ENCODE results near the gene RAB22A. TPM values are rescaled to one million over a fixed set of nuclear protein-coding genes. Genes with fewer than 3 reads are reported as not detected.
A peak's percentile ranks its signal among the peaks of the same experiment; 100 is the strongest.

RAB22A gene
- total RNA-seq, 1 donor = 23.9 TPM

- H3K9me3 ChIP-seq (ENCODE audit: low read depth, low read length) = no peaks in the 10 kb centered on the region
- peaks cover 16% of the 10 kb centered on the region for H3K36me3 ChIP-seq (ENCODE audit: insufficient read depth, low read length)
- peak; percentile 77 for DNase-seq (ENCODE audit: insufficient read length, low spot score, missing footprints)
- H3K4me2 ChIP-seq (ENCODE audit: insufficient read depth, low read length) = peak overlapping the region; percentile 91
- H3K4me3 ChIP-seq (ENCODE audit: insufficient read depth, low read length) = peak overlapping the region; percentile 79
- H3K27ac ChIP-seq (ENCODE audit: low read depth, low read length) = peak overlapping the region; percentile 94
- no peak for TF ChIP-seq CTCF (IDR thresholded peaks at IDR 0.05; ENCODE audit: extremely low read depth, low read depth, low read length)
- peaks cover 13% of the 10 kb centered on the region for H3K4me1 ChIP-seq (ENCODE audit: insufficient read depth, low read length)
- peaks cover 16% of the 10 kb centered on the region for H4K20me1 ChIP-seq (ENCODE audit: insufficient read depth, low read length)
- no peaks in the 10 kb centered on the region for H3K27me3 ChIP-seq (ENCODE audit: insufficient read depth, low read length)
- H2AFZ ChIP-seq (ENCODE audit: low read length) = peak overlapping the region; percentile 78
- peaks cover 53% of the 10 kb centered on the region for H3K79me2 ChIP-seq (ENCODE audit: insufficient read depth, low read length)
Observed at GRCh38 chr20:58389324-58389967, 79.9 kb downstream of the RAB22A start.

GRCh38 chr20:58389968-58390658 lies 80.6 kb downstream of the RAB22A start:
- H3K36me3 ChIP-seq (ENCODE audit: insufficient read depth, low read length) = peaks cover 16% of the 10 kb centered on the region
- H3K4me1 ChIP-seq (ENCODE audit: insufficient read depth, low read length) = peaks cover 13% of the 10 kb centered on the region
- peak overlapping the region; percentile 78 for H2AFZ ChIP-seq (ENCODE audit: low read length)
- H3K4me3 ChIP-seq (ENCODE audit: insufficient read depth, low read length) = peak overlapping the region; percentile 79
- peak overlapping the region; percentile 91 for H3K4me2 ChIP-seq (ENCODE audit: insufficient read depth, low read length)
- peaks cover 59% of the 10 kb centered on the region for H3K79me2 ChIP-seq (ENCODE audit: insufficient read depth, low read length)
- DNase-seq (ENCODE audit: insufficient read length, low spot score, missing footprints) = no peak
- no peaks in the 10 kb centered on the region for H3K27me3 ChIP-seq (ENCODE audit: insufficient read depth, low read length)
- peak overlapping the region; percentile 94 for H3K27ac ChIP-seq (ENCODE audit: low read depth, low read length)
- H4K20me1 ChIP-seq (ENCODE audit: insufficient read depth, low read length) = peaks cover 16% of the 10 kb centered on the region
- TF ChIP-seq CTCF (IDR thresholded peaks at IDR 0.05; ENCODE audit: extremely low read depth, low read depth, low read length) = no peak
- no peaks in the 10 kb centered on the region for H3K9me3 ChIP-seq (ENCODE audit: low read depth, low read length)

GRCh38 chr20:58390659-58391035 lies 81.1 kb downstream of the RAB22A start:
- Histone ChIP-seq H3K4me1 (ENCODE audit: insufficient read depth, low read length) (peaks cover 13% of the 10 kb centered on the region), H3K79me2 (ENCODE audit: insufficient read depth, low read length) (peaks cover 64% of the 10 kb centered on the region), H3K9me3 (ENCODE audit: low read depth, low read length) (no peaks in the 10 kb centered on the region), H3K27ac (ENCODE audit: low read depth, low read length) (peak overlapping the region; percentile 2), H3K36me3 (ENCODE audit: insufficient read depth, low read length) (peaks cover 16% of the 10 kb centered on the region), H3K4me3 (ENCODE audit: insufficient read depth, low read length) (peak overlapping the region; percentile 79), H4K20me1 (ENCODE audit: insufficient read depth, low read length) (peaks cover 16% of the 10 kb centered on the region), H2AFZ (ENCODE audit: low read length) (no peak overlapping the region), H3K27me3 (ENCODE audit: insufficient read depth, low read length) (no peaks in the 10 kb centered on the region), H3K4me2 (ENCODE audit: insufficient read depth, low read length) (peak overlapping the region; percentile 91)
- TF ChIP-seq CTCF (IDR thresholded peaks at IDR 0.05; ENCODE audit: extremely low read depth, low read depth, low read length) = no peak
- DNase-seq (ENCODE audit: insufficient read length, low spot score, missing footprints) = no peak

GRCh38 chr20:58392286-58392685 lies 82.8 kb downstream of the RAB22A start:
- Histone ChIP-seq H3K9me3 (ENCODE audit: low read depth, low read length) (no peaks in the 10 kb centered on the region), H3K27ac (ENCODE audit: low read depth, low read length) (peak overlapping the region; percentile 0), H3K27me3 (ENCODE audit: insufficient read depth, low read length) (no peaks in the 10 kb centered on the region), H3K4me1 (ENCODE audit: insufficient read depth, low read length) (peaks cover 13% of the 10 kb centered on the region), H3K4me2 (ENCODE audit: insufficient read depth, low read length) (no peak overlapping the region), H4K20me1 (ENCODE audit: insufficient read depth, low read length) (peaks cover 27% of the 10 kb centered on the region), H3K36me3 (ENCODE audit: insufficient read depth, low read length) (peaks cover 16% of the 10 kb centered on the region), H3K79me2 (ENCODE audit: insufficient read depth, low read length) (peaks cover 80% of the 10 kb centered on the region), H3K4me3 (ENCODE audit: insufficient read depth, low read length) (no peak overlapping the region), H2AFZ (ENCODE audit: low read length) (no peak overlapping the region)
- no peak for TF ChIP-seq CTCF (IDR thresholded peaks at IDR 0.05; ENCODE audit: extremely low read depth, low read depth, low read length)
- no peak for DNase-seq (ENCODE audit: insufficient read length, low spot score, missing footprints)
